HG03571 (cell line): Measurements from ENCODE around the gene ZNF722.
"Not testable (repeated sequence)": the region's sequence is repeated elsewhere in the genome, so short reads cannot be mapped to it uniquely, and the experiment has no call there.

Experiments used
- ATAC-seq: cut with Tn5 transposase; IDR thresholded peaks from one replicate; pipeline ENCODE4 v1.9.1; 2021; ENCODE audit not compliant: unreplicated experiment

ZNF722 gene

GRCh38 chr7:63998549-63998948 is at the start of gene ZNF722:
TSS of gene ZNF722 (plus strand) at chr7:63998849. CDS start at chr7:63998962, 113 bp downstream.
- no peak for ATAC-seq

- ATAC-seq: no peak
These were observed 45.5 kb upstream of the ZNF722 start for GRCh38 chr7:63953181-63953580.

GRCh38 chr7:63968629-63969028 is 30.0 kb upstream of the ZNF722 start:
- ATAC-seq: no peak

GRCh38 chr7:64015496-64015895 is 16.8 kb downstream of the ZNF722 start:
- not testable (repeated sequence) for ATAC-seq

GRCh38 chr7:64035388-64035787 is 36.7 kb downstream of the ZNF722 start:
- ATAC-seq: no peak

- ATAC-seq: no peak
These were observed 38.4 kb downstream of the ZNF722 start for GRCh38 chr7:64037095-64037494.

GRCh38 chr7:64045301-64046040 is 46.8 kb downstream of the ZNF722 start, which contains the start of gene ZNF727:
TSS of gene ZNF727 (plus strand) at chr7:64045434. CDS start at chr7:64045622, 188 bp downstream.
- no peak for ATAC-seq

GRCh38 chr7:64046041-64046389 is 47.4 kb downstream of the ZNF722 start:
- no peak for ATAC-seq
